Measurements from ENCODE around the gene COBLL1.
"Not testable (repeated sequence)": the region's sequence is repeated elsewhere in the genome, so short reads cannot be mapped to it uniquely, and the experiment has no call there.

COBLL1 gene

DNA sequence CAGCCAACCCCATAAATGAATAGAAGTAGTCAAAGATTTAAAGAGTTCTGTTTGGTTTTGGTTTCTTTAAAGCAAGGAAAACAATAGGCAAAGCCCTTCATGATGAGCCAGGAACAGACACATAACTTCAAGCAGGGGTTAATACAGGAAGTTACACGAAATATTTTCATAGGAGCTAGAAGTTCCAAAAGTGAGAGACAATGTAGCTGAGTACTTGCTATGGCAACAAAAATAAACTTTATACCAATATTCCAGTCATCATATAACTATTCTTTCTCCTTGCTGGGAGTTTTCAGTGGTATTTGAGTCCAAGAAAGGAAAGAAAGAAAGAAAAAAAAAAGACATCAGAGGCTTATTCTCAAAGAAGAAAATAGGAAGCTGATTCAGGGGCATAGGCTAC, 56.2 kb downstream of the COBLL1 start:
- no peak for DNase-seq

DNA sequence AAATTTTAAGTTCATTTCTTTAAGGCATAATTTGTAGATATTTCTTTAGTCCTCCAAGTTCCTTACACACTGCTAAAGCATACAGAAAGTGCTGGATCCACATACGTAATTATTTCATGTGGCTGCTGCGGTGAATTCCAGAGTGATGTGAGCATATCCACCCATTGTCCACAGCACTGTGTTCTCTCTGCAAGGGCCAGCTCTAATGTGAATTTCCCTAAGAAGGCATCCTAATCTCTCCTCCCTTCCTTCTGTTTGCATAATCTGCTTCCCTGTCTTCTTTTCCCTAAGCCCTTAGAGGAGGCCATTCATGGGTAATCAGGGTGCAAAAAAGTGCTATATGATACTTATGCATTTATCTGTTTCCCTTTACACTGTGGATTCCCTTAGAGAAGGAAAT, 57.2 kb downstream of the COBLL1 start:
- DNase-seq: no peak

DNA sequence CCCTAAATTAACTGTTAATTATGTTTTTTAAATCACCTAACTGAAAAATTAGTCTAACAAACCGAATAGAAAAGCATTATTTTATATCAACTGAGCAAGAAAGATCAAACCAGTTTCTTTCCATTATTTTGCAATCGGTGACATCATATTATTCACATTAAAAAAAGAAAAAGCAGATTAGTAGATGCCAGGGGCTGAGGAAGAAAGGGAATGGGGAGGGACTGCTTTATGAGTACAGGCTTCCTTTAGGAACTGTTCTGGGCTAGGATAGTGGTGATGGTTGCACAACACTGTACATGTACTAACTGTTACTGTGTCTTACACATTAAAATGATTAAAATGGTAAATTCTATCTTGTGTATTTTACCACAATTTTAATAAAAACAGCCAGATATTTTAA, 59.3 kb downstream of the COBLL1 start:
- DNase-seq: no peak

DNA sequence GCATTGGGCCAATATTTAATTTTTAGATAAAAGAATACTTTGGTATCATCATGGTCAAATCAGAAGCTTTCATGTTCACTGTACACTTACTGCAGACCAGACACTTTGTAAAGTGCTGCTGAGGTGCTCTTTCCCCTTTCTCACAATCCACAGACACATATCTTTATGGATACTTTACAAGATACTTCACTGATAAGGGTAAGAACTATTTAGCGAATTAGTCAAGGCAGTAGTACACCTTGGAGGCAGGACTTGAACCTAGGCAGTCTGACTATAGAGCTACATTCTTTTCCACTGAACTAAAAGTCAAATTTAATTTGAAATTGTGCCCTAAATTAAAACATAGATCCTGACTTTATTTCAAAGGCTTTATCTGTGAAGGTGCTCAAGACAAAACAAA, 60.2 kb downstream of the COBLL1 start:
- DNase-seq: no peak

DNA sequence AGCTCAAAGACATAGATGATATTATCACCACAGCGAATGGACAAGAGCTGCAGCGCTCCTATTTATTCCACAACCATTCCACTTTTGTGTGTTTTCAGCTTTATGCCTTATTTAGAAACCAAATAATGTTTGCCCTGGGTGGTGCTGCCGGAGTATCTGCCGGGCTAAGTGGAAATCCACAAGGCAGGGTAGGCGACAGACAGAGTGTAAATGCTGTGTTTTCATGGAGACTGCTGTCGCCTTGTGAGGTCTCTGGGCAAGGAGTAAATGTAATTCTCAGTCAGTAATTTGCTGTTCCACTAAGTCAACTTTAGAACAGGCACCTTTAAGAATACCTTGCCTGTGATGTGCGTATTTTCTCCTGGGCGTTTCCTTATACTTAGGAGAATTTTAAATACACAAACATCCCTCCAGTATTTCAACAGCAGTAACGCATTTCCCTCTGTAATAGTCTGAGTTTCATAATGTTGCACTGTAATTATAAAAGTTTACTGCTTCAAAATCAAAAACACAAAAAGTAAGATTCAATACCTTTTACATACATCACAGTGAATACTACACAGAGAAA, 60.9 kb downstream of the COBLL1 start:
- no peak for DNase-seq

DNA sequence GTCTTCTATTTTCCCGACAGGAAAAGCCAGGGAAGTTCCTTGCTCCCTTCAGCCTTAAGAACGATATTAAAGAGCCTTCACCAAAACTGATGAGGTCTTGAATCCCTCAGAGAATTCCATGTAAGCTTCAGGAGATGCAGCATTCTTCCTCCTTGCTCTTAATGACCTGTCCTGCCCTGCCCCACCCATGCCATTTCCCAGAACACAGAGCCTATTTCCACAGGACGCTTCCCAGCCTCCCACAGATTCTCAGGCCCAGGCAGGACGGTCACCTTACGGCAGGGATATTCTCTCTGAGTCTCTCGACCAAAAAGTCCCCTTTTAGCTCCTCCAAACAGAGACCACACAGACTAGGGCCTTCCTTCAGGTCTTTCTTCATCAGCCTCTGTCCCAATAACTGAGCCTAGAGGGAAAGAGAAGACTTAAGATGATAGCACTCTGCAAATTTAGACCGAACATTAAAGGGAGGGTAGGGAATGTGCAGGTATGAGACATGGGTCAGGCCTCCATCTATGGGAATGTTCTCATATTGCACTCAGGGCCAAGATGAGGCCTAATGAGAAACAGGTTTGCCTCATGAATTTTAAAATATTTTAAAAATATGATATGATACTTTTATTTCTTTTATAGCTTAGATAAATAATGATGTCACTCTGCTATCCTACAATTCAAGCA, 62.1 kb downstream of the COBLL1 start:
- no peak for DNase-seq

DNA sequence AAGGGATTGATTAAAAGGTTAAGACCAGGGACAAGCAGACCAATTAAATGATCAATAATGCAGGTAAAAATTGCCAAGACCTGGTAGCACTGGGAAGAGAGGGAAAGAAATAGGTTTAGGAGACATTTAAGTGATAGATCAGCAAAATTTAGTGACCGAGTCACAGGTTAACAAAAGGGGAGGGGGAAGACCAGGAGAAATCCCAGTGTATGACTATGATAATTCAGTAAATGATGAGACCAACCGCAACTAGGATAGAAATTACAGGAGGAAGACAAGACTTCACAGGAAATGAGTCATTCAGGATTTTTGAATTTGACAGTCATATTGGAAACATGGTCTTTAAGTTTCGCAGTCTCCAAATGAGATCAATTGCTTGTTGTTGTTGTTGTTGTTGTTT, 62.9 kb downstream of the COBLL1 start:
- no peak for DNase-seq

DNA sequence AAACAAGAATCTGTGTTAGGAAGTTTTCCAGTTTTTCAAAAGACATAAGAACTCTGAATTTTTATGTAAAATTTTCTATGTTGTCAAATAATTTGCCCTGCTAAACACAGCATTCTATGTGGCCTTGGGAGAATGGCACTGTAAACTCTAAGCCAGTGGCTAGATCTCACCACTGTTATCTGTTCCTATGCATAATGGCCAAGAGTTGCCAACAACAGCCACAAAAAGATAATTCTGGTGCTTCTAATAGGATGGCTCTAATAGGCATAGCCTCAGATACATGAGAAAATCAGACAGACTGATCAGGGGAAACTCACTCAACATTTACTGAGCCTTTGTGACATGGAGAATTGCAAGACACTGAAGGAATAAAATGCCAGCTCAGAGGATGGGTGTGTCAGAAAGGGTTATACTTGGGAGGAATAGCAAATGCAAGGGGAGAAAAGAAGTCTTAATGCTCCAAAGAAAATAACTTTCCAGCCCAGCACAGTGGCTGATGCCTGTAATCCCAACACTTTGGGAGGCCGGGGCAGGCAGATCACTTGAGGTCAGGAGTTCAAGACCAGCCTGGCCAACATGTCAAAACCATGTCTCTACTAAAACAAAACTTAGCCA, 63.7 kb downstream of the COBLL1 start:
- DNase-seq: no peak

DNA sequence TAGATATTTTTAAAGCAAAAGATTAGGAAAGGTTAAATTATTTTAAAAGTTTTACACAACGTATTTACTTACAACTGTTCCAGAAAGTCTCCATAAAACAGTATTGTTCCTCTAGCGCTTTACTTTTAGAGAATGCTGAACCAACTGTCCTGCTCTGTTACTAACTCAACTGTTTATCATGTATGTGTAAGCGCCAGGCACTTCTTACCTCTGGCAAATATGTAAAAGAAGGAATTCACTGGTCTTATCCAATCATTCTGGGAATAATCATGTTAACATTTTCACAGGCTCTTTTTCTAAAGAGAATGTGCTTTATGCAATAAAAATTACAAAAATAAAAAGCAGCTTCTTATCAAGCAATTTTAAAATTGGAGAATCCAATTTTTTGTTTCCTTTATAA, 68.0 kb downstream of the COBLL1 start:
- no peak for DNase-seq

DNA sequence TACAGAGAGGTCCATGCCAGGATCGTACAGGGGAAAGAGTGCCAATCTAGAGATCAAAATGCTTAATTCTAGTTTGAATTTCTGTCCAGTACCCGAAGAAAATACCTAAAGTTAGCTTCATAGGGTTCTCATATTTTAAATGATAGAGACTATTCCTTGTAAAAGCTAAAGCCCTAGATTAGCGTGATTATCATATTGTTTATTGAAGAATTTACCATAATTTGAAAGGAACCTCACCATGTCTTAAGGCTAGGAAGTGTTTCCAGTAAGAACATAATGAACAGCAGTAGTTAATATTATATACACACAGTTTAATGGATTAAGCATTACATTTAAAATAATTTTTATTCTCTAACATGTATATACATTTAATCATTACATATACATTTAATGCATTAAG, 68.5 kb downstream of the COBLL1 start:
- DNase-seq: no peak

DNA sequence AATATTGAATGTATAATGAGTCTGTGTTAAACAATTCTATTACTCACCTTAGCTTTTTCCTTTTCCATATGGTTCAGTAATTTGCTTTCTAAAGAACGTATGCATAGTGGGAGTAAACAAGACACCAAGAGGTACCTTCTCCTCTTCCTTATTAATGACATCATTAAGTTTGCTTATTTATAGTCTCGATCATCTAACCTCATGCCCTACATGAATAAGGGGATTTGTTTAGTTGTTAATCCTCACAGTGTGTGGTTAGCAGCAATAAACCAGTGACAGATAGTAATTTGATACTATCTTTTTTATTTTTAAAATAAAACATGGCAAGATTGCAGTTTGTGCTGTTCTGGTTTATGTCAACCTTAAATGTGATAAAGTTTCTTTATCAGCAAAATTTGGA, 69.7 kb downstream of the COBLL1 start:
- DNase-seq: no peak

DNA sequence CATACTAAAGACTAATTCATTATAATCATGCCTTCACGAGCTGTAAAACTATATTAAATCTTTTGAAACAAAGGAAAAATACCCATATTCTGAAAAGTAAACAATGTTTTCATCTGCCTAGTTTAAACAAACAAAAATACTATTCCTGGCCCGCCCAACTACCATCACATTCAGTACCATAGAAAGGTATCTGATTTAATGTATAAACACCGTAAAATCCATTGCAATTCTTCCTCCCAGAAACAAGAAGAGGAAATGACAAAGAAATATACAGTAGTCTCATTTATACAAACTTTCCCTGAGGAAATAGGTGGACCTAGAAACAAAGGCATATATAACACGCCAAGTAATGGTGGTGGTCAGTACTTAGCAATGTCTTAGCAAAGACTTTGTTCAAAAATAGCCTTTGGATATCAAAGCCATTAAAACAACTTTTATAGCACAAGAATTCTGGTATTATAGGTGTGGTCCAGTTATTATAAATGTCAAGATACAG, 71.2 kb downstream of the COBLL1 start:
- DNase-seq: no peak

DNA sequence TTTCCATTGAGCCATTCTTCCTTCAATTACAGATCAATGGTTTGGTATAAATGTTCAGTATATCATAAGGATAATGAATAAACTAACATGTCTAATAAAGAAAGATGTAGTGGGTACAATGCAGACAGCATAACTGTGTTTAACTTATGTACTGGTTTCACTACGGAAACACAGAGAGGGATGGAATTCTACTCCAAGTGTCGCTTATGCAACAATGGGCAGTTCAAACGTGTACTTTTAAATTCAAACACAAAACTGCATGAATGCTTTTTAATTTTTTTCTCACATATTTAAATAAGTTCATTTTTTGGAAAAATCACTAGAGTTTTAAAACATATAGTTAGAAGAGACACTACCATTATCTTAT, 74.7 kb downstream of the COBLL1 start:
- no peak for DNase-seq

DNA sequence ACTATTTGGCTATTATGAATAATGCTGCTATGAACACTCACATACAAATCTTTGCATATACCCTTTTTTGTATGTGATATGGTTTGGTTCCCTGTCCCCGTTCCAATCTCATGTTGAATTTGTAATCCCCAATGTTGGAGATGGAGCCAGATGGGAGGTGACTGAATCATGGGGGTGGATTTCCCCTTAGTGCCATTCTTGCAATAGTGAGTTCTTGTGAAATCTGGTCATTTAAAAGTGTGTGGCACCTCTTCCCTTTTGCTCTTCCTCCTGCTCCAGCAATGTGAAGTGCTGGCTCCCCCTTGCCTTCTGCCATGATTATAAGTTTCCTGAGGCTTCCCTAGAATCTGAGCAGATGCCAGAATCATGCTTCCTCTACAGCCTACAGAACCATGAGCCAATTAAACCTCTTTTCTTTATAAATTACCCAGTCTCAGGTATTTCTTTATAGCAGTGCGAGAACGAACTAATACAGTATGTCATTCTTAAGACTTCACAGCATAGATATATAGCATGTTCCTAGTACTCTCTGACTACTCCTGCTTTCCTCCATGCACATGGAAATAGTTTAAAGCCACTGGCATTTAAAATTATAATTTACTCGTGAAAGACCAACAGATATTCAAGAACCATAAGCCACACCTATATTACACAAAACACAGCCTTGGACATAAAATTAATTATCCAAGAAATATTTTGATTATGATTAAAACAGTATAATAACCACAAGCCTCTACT, 75.2 kb downstream of the COBLL1 start:
- no peak for DNase-seq

DNA sequence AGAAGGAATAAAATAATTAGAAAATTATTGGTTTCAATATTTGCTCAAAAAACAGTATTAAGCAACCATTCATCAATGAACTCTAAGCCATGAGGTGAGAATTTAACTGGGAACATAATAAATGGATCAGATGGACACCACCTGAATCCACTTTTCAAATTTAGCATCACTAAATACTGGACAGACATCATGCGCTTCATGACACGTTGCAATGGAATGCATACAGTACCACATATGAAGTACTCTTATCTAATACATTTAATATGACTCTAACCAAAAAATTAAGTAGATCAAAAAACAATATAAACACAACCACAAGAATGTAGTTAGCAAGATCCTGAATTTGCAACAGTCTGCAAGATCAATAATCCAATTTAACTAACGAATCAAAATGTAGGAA, 76.6 kb downstream of the COBLL1 start:
- DNase-seq: no peak

DNA sequence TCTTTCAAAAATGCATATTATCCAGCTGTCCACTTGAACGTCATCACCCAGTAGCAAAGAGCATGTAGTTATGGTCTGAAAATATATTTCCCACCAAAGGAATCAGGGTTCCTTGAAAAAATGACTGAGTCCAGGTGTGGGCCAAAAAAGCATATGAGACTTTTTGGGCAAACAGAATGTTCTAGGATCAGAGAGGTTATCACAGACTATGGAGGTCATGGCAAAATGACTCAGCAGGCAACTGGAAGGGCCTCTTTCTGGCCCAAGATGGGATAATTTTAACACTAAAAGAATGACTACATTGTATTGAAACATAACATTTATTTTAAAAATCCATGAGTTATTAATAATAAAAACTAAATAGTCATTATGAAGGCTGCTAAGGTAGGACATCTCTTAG, 77.1 kb downstream of the COBLL1 start:
- no peak for DNase-seq

DNA sequence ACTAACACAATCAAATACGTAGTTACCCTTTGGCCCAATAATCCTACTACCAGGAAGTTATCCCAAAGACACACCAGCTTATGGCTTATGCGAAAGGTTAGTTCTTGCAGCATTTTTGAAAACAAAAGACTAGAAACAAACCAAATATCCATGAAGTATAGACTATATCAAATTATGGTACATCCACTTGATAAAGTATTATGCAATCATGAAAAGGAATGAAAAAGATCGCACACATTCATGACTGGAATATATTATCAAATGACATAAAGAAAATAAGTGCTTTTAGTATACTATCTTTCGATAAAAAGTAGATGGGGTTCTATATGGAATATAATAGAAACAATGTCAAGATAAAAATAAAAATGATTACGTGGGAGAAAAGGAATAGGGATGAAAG, 78.2 kb downstream of the COBLL1 start:
- DNase-seq: no peak

DNA sequence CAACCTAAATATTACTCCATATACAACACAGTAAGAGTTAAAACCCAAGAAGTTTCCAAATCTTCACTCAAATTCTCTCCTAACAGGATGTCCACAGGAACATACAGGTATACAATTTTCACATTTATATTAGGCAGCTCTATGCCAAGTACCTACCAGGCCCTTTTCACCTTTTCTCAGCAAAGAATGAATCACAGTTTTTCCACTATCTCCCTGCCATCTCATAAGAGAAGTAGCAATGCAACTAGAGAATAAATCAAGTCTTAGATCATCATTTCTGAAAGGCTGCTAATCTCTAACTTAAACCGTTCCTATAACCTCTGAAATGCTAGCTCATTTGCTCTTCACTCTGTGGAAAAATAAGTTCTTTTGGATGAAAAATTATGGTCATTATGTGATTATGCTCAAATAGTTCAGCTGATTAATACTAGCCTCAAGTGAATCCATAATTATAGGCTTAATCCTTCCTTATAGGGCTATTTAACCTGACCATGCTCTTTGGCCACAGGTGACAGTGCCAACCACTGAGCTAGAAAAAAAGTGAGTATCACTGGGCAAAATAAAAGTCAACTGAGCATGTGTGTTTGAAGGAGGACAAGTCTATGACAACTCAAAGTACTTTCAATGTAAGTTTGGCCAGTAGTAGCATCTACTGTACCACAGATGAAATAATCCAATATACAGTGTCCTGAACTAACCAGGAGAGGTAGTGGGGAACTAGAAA, 79.7 kb downstream of the COBLL1 start:
- no peak for DNase-seq

DNA sequence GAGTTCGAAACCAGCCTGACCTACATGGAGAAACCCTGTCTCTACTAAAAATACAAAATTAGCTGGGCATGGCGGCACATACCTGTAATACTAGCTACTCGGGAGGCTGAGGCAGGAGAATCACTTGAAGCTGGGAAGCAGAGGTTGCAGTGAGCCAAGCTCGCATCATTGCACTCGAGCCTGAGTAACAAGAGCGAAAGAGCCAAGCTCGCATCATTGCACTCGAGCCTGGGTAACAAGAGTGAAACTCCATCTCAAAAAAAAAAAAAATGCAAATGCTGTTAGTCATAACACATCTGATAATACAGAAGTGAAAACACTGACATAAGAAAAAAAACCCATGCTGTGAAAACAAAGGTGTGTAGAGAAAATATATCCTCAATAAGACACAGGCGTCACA, 80.4 kb downstream of the COBLL1 start:
- not testable (repeated sequence) for DNase-seq

DNA sequence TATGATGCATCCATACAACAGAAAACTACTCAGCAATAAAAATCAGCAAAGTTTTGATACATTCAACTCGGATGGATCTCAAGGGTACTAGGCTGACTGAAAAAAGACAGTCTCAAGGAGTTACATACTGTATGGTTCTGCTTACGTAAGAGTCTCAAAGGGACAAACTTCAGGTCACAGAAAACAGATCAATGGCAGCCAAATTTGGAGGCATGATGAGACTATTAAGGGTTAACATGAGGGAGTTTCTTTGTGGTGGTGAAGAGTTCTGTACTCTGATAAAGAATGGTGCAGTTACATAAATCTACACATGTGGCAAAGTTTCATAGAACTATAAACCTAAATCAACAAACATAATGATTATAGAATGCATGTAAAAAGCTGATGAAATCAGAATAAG, 81.4 kb downstream of the COBLL1 start:
- no peak for DNase-seq

DNA sequence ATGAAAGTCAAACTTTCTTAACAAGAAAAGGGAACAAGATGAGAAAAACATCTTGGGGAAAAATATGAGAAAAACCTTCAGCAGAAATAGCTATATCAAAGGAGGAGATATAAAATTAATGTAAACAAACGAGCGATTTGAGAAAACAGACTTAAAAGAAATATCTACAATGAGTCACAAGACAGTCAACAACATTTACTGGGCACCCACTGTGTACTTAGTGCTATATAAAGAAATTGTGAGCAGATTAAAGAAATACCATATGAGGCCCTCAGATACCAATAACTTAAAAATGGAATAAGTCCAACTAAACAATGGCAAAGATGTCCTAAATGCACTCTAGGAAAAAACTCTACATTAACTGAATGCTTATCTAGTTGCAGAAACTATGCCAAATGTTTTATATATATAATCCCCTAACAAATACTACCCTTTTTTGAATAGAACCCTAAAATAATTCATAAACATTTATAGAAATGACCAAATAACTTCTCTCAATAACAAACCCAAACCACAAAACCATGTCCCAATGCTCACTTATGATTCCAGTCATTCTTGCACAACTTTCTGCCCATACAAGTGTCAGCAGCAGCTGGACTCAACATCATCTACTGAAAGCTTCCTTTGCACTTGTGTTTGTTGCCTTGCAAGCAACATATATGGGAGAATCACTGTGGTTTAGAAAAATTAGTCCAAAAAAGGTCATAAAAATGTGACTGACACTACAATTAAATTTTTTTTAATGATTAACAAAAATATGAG, 83.5 kb downstream of the COBLL1 start:
- DNase-seq: no peak

DNA sequence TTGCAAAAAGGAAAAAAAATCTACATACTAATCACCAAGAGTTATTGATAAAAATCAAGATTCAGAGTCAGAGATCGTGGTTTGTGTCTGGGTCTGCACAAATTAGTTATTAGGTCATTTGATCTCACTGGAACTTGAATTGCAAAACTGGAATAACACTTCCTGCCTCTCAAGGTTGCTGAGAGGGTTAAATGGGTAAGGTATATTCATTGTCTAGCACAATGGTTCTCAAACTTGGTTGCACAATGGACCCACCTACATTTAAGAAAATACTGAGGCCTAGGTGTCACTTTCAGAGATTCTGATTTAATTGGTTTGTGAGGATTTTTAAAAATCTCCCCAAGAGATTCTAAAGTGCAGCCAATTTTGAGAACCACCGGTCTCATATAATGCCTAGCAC, 84.8 kb downstream of the COBLL1 start:
- DNase-seq: no peak

DNA sequence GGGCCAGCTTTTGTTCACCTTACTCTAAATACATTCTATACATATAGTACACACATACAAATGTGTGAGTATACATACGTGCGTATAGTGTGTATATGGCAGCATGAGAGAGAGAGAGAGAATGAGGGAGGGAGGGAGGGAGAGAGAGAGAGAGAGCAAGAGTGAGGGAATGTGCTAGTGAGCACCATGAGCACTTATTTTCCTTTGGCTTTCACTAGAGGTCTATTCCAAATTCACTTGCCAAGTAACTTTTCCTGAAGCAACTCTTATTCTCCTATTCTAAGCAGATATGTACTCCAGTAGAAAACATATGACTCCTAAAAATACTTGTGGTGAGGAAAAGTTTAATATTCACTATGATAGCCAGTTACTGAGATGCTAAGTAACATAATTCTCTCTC, 85.7 kb downstream of the COBLL1 start:
- DNase-seq: no peak

All from NCI-H748 treated with DMSO at 0.1 percent for 48 hours (cell line).